GM18502 (cell line): ENCODE data around the gene FBXO8.

ENCODE experiments used
- ATAC-seq: cut with Tn5 transposase; IDR thresholded peaks from one replicate; pipeline ENCODE4 v1.9.1; 2021; ENCODE audit warnings: mild to moderate bottlenecking; ENCODE audit not compliant: unreplicated experiment, poor library complexity

The FBXO8 gene

DNA sequence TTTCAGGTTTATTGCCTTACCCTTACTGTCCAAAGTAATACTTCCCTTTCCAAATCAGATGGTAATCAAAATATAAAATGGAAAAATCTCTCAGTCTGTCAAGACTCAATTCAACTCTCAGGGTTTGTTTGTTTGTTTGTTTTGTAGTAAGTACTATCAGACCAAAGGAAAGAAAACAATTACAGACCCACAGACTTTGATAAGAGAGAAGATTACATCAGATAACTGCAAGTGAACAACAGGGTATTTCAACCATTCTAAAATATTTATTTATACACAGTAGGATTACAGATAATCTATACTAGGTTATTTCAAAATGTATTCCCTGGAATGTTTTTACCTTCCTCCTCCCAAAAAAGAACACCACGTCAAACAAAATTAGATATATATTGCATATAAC, 28.9 kb downstream of the FBXO8 start:
- no peak for ATAC-seq

DNA sequence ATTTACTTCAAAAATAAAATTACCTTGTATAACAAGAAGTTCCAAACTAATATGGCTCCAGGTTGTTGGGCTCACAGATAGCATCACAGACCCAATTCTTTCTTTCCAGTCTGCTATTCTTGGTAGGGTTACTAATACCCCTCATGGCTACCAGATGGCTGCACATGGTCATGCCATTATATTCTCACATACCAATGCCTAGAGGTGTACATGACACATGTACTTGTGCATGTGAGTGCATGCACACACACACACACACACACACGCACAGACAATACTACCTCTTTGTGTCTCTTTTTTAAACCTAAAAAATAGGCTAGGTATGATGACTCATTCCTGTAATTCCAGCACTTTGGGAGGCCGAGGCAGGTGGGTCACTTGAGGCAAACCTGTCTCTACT, 31.1 kb downstream of the FBXO8 start:
- ATAC-seq, result no peak

DNA sequence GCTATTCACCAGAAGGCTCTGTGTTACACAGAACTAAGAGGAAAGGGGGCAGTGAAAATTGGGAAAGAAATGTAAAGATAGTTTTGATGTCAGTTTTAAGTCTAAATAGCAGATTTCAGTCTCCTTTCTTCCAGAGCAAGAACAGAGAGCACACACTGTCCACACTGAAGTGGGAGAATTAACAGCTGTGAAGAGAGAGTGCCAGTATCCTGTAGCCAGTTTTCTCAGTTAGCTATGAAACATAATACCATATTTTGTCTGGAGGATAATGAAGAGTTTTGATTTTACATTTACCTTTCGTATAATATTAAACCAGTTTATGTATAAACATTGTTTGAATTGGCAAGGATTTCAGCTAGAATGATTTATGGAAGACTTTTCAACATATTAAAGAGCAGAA, 35.1 kb downstream of the FBXO8 start:
- ATAC-seq, result no peak

DNA sequence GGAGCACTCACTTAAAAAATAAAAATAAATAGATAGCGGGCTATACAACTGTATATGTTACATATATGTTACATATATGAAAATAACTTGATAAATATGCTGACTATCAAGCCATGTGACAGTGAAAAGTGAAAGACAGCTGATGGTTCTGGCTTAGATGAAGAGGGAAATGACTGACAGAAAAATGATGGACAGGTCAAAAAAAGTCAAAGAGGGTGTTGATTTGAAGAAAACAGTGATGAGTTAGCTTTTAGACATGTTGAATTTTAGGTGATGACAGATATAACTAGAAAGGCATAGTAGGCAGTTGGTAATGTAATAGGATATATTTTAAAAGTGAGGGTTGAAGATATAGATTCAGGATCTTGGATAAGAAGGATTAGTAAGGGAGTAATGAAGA, 37.8 kb downstream of the FBXO8 start:
- no peak for ATAC-seq

DNA sequence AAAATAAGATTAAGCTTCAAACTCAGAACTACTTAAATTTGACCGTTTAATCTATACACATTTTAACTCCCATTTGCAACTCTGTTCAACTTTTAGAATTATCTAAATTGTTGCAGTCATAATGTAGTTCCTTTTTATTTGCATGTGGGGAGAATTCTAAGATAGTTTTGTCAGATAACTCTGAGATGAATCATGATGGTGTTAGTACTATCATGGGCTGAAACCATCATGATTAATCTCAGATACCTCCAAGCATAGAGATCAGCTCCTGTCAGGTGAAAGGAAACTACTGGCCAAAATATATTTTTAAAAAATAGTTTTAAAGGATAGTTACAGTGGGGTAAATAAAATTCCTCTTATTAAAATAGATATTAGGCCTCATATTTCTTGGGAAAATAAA, 39.0 kb downstream of the FBXO8 start:
- peak; percentile 76 for ATAC-seq

DNA sequence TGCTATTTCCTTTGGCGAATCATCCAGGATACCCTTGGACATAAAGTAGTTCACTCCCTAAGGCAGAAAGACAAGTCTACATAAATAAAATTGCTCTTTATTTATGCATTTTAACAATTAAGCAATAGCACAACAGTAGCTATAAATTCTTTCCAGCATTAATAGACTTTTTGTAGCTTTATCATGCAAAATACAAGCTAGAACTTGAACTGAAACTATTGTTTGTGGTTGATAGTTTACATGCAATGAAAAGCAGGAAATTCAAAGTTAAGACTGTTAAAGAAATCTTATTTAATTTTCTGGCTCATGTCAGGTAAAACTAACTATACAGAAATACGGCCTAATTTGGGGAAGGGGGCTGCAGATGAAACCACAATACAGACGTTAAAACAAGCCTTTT, 42.3 kb downstream of the FBXO8 start:
- ATAC-seq, result no peak

DNA sequence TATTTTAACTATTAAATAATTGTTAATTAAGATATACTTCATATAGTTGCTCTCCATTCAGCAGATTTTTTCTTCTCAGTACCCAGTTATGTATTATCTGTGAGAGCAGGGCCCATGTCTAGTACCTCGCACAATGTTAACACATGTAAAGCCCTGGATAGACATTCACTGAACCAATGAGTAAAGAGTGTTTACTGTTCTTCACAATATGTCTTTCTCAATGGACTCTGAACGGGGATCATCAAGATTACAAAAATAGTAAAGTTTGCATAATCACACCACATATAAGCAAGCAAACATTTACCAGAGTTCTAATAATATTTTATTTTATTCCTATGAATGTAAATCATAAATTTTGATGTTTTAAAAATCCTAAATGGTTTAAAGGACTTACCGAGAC, 47.1 kb downstream of the FBXO8 start:
- no peak for ATAC-seq

DNA sequence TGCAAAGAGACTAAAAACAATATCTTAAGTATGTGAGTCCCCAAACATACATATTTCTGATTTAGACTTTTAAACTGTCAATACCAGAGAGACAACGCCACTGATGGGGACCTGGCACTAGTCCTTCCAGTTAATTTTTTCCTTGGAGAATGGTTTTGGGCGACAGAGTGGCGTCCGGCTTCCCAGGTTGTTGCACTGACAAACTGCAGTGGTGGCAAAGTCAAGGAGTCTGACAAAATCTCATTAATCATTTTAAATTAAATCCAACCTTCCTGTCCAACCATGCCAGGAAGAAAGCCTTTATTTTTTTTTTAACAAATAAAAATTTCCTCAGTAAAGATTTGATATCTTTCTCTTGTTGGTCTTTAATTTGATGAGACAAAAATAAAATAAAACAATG, 52.8 kb downstream of the FBXO8 start:
- no peak for ATAC-seq

DNA sequence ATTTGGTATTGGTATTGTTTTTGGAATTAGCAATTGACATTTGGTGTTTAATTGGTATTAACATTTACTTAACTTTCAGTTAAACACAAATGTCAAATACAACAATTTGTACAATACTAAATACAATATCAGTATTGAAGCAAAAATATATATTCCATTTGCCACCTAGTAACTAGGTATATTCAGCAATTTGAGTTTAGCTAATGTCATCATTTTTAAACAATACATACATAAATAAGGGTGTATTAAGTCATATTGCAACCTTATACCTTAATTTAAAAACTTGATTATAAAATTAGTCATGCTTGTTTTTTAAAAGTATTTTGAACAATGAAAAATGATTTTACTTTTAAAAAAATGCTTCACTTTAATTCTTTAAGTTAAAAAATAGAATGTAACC, 53.3 kb downstream of the FBXO8 start:
- no peak for ATAC-seq

DNA sequence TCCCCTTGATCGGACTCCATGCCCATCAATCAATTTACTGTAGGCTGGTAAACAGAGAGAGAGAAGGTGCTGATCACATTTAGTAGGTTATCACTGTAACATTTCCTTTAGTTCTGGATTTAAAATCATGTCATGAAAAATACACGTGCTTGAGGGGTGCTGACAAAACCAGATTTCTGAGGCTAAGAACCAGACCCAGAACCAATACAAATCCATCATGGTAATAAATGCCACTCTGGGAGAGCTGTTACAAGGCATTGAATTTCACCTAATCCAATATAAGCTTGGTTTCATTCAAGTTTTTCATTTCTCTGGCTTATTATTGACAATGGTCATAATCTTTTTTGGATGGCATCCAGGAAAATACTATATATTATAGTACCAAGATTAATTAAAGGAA, 54.5 kb downstream of the FBXO8 start:
- ATAC-seq, result no peak

DNA sequence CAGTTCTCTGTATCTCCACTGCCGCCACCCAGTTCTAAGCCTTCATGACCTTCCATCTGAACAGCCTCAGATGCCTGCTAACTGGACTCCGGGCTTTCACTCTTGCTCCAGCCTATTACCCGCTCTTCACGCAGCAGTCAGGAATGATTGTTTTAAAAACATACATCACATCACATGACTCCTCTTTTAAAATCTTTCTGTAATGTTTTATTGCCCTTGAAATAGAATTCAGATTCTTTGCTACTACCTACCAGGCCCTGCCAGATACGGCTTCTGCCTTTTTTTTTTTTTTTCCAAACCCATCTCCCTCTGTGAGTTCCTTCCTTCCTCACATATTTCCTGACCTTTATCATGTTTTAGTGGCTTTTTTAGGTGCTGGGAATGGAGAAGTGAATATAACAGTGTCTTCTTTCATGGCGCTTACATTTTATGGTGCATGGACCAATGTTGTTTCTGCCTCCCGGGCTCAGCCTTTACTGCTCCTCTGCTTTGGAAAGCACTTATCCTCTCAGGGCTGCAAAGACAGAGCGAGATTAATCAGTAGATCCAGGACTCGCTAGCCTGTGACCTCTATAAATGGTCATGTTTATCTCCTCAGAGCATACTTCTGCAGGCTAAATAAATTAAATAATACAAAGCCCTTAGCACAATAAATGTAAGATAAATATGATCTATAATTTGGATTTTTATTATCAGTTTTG, 58.0 kb downstream of the FBXO8 start:
- no peak for ATAC-seq

DNA sequence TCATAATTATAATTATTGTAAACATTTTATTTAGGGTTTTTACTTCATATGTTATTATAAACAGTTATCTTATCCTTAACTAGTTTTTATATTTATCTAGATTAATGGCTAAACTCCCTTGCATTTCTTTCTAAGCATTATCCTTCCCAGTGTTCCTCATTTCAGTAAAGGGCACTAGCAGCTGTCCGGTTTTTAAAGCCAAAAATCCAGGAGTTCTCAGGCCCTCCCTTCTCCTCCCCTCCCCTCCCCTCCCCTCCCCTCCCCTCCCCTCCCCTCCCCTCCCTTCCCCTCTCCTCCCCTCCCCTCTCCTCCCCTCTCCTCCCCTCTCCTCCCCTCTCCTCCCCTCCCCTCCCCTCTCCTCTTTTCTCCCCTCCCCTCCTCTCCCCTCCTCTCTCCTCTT, 58.9 kb downstream of the FBXO8 start:
- no peak for ATAC-seq

DNA sequence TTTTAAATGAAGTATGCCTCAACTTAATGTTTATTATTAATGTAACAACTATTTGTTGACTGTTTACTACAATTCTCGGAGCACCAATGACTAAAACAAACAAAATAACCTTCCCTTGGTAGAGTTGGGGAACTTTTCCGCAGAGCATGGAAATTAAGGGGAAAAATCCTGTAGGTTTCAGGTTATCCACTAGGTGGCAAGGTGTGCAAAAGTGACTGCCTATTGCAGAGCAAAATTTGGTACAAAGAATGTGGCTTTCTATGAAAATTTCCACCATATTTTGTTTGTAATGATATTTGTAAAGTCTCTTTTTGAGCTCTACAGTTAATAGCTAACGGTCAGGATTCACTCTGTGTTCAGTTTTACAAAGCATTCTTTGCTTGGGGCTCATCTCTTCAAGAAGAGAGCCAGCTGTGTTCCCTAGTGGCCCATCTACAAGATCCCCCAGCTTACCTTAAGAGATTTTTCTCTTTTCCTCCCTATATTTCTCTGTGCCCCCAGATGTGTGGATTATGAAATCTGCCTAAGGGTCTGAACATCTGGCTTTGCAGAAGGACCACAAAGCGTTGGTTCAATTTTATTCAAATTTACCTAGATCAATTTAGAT, 61.1 kb downstream of the FBXO8 start:
- ATAC-seq, result peak; percentile 73

DNA sequence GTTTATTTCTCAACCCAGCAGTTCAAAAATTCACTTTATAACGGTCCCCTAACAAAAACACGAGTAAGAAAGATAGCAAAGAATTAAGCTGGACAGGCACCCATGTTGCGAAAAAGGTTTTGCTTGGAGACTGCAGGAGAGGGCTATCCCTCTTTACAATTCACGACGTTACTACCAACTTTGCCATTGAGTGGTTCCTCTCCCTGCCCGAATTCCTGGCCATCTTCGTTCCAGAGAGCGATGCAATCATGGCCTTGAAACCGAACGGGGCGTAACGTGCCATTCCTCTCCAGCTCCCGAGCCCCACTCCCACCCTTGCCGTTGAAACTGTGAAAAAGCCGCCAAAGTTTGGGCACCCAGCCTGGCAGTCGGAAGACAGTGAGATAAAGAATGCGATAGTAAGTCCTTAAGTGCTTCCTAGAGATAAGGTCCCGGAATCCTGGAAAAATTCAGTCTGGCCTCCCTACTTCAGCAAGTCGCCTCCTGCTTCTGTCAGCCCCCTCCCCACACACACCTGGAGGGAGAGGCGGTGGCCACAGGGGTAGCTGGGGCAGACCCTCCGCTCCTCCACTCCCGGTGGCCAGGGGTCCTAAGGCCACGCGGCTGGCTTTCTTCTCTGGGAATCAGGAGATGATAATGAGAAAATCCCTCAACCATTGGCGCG, 65.2 kb downstream of the FBXO8 start:
- ATAC-seq, result no peak

DNA sequence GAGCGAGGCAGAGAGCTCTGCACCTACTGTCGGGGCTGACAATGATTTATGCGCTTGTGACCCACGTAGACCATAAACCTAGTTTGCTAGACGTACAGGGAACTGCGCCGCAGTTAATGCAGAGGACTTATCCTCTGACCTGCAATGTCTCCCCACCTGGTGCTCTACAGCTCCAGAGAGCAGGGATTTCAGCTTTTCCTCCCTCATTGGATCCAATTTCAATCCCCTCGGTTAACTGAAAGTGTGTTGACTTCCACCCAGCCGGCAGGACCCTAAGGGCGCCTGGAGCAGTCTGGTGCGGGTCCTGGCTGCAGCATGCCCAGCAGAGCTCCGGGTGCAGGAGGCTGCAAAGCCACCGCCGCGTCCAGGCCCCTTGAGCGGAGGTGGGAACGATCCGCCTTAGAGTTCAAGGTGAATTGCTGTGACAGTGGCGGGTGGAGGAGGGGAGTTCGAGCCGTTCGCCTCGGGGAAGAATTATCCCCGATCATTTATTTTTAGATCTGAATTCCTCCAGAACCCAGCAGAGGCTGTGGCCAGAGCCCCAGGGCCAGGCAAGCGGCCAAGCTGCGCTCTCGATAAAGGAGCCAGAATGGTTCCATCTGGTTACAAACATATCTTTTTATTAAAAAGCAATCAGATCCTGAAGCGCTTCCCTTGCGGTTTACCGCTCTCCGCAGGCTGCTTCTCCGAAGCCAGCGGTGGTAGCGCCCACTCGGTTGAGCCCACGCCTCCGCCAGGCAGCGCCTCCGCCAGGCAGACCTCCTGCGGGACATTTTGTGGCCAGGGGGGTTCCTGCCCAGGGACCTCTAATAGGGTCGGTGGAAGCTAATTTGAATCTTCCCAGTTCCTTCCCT, 66.0 kb downstream of the FBXO8 start:
- ATAC-seq, result no peak

DNA sequence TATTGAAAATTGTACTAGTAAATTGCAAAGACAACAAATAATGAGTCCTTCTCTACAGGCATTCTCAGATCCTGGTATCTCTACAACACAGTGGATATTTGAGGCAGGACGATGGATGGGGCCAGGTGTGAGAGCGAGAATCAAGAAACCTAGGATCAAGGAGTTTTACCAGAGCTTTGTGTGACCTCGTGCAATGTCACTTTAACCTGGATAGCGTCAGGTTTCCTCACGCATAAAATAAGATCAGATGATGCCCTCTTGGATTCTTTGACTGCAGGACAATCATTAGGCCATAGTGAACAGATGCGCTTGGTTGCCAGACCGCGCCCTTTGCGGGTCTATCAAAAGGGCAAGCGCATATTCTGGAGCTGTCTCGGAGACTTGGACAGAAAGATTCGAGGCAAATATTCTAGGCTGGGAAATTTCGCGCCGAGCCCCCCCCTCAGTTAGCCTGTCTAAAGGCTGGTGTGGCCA, 66.6 kb downstream of the FBXO8 start:
- no peak for ATAC-seq

DNA sequence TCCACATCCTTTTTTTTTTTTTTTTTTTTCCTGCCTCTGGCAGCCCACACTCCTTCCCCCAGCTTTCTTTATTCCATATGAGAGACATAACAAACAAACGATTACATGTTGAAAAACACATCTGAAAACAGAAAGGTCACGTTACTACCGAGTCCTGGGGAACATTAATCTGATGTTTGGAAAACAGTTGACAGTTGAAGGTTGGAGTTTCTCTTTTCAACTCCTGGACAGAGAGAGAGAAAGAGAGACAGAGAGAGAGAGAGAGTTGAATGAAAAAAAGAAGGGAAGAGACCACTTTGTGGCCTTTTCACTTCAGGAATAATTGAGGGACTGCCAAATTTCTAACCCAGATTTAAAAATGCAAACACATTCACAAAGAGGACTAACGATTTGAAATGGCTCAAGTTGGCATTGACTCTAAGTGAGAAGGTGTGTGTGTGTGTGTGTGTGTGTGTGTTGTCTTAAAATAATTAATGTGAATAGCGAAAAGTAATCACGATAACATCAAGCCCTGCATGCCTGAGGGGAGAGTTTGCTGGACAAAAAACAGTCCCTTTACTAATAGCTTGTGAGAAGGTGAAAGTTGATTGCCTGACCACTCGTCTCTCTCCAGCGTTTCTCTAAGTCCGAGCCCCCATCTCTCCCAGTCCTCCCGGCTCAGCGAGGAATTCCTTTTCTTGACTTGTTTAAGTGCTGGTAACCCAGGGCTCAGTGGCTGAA, 67.3 kb downstream of the FBXO8 start:
- ATAC-seq, result no peak

DNA sequence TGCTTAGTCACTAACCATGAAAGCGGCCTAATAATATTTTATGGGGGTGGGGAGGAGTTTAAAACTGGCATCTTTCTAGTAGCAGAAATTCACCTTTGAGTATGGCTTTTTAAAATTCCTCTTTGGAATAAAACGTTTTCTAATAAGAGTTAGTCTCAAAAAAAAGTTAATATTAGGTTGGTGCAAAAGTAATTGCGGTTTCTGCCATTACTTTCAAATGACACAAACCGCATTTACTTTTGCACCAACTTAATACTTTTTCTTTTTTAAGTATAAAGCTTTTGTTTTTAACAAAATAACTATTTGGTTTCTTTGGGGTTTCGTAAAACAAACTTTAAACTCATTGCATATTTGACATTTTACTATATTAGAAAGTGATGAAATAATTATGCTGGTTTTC, 68.4 kb downstream of the FBXO8 start:
- no peak for ATAC-seq

DNA sequence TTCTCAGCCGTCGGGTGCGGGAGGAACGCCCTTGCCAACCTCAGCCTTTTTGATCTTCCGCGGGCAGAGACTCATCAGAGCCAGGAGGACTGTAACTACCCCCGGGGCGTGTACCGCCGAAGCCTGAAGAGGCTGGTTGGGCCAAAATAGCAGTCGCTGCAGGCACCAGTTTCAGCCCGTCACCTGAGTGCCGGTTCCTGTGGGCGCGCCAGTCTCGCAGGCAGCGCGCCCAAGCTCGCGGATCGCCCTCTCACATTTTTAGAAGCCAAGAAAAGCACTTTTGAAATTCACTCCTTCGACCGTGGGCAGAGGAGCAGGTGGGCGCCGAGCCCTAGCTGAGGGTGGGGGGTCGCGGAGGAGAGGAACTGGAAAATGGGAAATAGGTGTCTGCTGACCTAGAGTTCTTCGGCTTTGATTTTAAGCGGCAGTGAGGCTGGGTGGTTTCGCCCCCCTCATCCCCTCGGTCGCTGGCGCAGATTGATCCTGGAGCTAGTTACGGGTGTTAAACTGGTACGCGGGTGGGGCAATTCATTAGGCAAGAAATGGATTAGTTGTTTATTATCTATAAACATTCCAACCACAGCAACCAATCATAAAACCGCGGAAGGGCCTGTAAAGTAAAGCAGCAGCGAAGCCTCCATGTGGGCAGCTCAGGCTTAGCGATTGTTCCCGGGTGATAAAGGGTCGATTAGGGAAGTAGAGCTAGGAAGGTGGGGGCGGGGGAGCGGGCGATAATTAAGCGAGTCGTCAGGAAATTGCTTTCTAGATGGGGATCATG, 69.2 kb downstream of the FBXO8 start:
- no peak for ATAC-seq

DNA sequence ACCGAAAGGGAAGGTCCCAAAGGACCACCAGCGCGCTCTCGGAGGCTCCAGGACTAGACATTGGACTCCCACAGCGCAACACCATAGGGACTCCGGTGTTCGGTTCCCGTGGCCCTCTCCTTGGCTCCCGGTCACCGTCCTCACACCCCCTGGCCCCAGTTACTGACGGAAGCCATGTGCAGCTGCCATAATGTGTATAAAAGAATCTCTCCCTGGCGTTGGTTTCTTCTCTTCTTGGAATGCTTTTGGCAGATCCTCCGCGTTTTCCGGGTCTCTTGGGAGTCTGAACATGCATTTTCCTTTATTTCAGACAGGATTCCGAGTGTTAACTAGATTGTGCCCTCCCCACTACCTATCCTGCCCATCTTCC, 69.8 kb downstream of the FBXO8 start:
- ATAC-seq, result no peak
